Calu3 (cell line): ENCODE measurements around the gene TIRAP. TPM values are rescaled to one million over a fixed set of nuclear protein-coding genes. Genes with fewer than 3 reads are reported as not detected.

Experiments used
- Bru-seq: library from RNA; stranded (reverse); fragments of 400-500 nt; gene quantifications from one replicate; lab custom pipeline; 2021; lab: Mats Ljungman, UMichigan
- BruChase-seq, 2 experiments: library from RNA; stranded (reverse); fragments of 400-500 nt; gene quantifications; one replicate each; lab custom pipeline; 2021; lab: Mats Ljungman, UMichigan
- BruUV-seq: library from RNA; stranded (reverse); fragments of 400-500 nt; replicated peaks from 2 replicates; lab custom pipeline; 2021; lab: Mats Ljungman, UMichigan
- CTCF ChIA-PET: fragments of 300-600 bp; sonication (Branson Sonifier 250); formaldehyde crosslinking; loops from one replicate; lab custom pipeline; 2022; ENCODE audit warnings: antibody characterized with exemption; lab: Charles Lee
- DNase-seq: peaks from one replicate; pipeline ENCODE4 v3.0.0; 2022
- H3K27ac Mint-ChIP-seq: one replicate; pipeline ENCODE4 v1.8.0; 2022; ENCODE audit warnings: mixed read lengths; ENCODE audit not compliant: unreplicated experiment
- H3K27me3 Mint-ChIP-seq: one replicate; pipeline ENCODE4 v1.8.0; 2022; ENCODE audit warnings: mixed read lengths; ENCODE audit not compliant: unreplicated experiment
- H3K36me3 Mint-ChIP-seq: one replicate; pipeline ENCODE4 v1.8.0; 2022; ENCODE audit warnings: mild to moderate bottlenecking, moderate library complexity, mixed read lengths; ENCODE audit not compliant: insufficient read depth, unreplicated experiment
- H3K4me1 Mint-ChIP-seq: one replicate; pipeline ENCODE4 v1.8.0; 2022; ENCODE audit warnings: mild to moderate bottlenecking, low read depth, mixed read lengths; ENCODE audit not compliant: unreplicated experiment
- H3K4me3 Mint-ChIP-seq: one replicate; pipeline ENCODE4 v1.8.0; 2022; ENCODE audit warnings: mild to moderate bottlenecking, low read depth, moderate library complexity, mixed read lengths; ENCODE audit not compliant: unreplicated experiment
- H3K9me3 Mint-ChIP-seq: one replicate; pipeline ENCODE4 v1.8.0; 2022; ENCODE audit warnings: low read depth, mixed read lengths; ENCODE audit not compliant: unreplicated experiment
- CTCF ChIP-seq: fragments of 200-600 bp; IDR thresholded peaks from one replicate; pipeline ENCODE4 v1.8.0; 2022; ENCODE audit warnings: antibody characterized with exemption; ENCODE audit not compliant: unreplicated experiment
- intact Hi-C: fragments of 100-400 bp; cut with micrococcal nuclease; formaldehyde crosslinking; loops from one replicate; pipeline ENCODE4 v1.10.0; 2022; ENCODE audit not compliant: unreplicated experiment
- long read RNA-seq: library from polyadenylated mRNA; stranded (forward); transcript quantifications from one replicate; pipeline ENCODE4 v2.0.0, GENCODE V29; 2022
- total RNA-seq: library from RNA; stranded (reverse); gene quantifications from 2 replicates; pipeline ENCODE4 v1.2.3, GENCODE V29; 2022

TIRAP gene
- total RNA-seq (8.1 and 8.2 TPM in 2 replicates), Bru-seq, nascent RNA (percentile 47 among the genes with signal in this experiment), BruChase-seq, experiment 1, labeled RNA remaining after a 6-hour chase (percentile 54 among the genes with signal in this experiment), BruChase-seq, experiment 2, labeled RNA remaining after a 2-hour chase (percentile 52 among the genes with signal in this experiment)
- long read RNA-seq, partial matches to known transcripts = 2 of 4 reads
- long read RNA-seq, other reads (novel, unspliced or antisense) = 2 of 4 reads

- Mint-ChIP-seq H3K4me3 (peak within 1 kb of the TSS; percentile 79), H3K9me3 (no peaks in the 10 kb centered on the region), H3K27me3 (no peaks in the 10 kb centered on the region), H3K4me1 (peaks cover 8% of the 10 kb centered on the region), H3K27ac (peak within 1 kb of the TSS; percentile 54), H3K36me3 (peaks cover 18% of the 10 kb centered on the region)
- intact Hi-C loops = no loop called here
- peak; percentile 44 for DNase-seq
- CTCF ChIA-PET = interaction anchor here (0.7 kb wide), 1 partner anchor 380 kb away, joined by 4 read pairs; the partner anchor contains the start of gene PUS3
- no peak for TF ChIP-seq CTCF
- BruUV-seq = no TSS peak
Observed at GRCh38 chr11:126282736-126283591, at the start of gene TIRAP. Gene TIRAP, plus strand, starts transcription at chr11:126283093. Its CDS starts 7,802 bp downstream, at chr11:126290895.

- no peaks in the 10 kb centered on the region for H3K36me3 Mint-ChIP-seq
- CTCF ChIA-PET = no interaction called here
- TF ChIP-seq CTCF = no peak
- H3K9me3 Mint-ChIP-seq = no peaks in the 10 kb centered on the region
- H3K27ac Mint-ChIP-seq = no peak overlapping the region
- no peaks in the 10 kb centered on the region for H3K4me1 Mint-ChIP-seq
- no TSS peak for BruUV-seq
- no peaks in the 10 kb centered on the region for H3K27me3 Mint-ChIP-seq
- intact Hi-C loops = no loop called here
- H3K4me3 Mint-ChIP-seq = no peak overlapping the region
- DNase-seq = no peak
Observed at GRCh38 chr11:126233391-126233790, 49.5 kb upstream of the TIRAP start.

GRCh38 chr11:126246636-126247035 lies 36.3 kb upstream of the TIRAP start:
- H3K27ac Mint-ChIP-seq = no peak overlapping the region
- intact Hi-C loops = no loop called here
- no peak overlapping the region for H3K4me3 Mint-ChIP-seq
- no peaks in the 10 kb centered on the region for H3K9me3 Mint-ChIP-seq
- H3K4me1 Mint-ChIP-seq = no peaks in the 10 kb centered on the region
- no peaks in the 10 kb centered on the region for H3K27me3 Mint-ChIP-seq
- BruUV-seq = no TSS peak
- DNase-seq = no peak
- CTCF ChIA-PET = interaction anchor here (0.5 kb wide), 1 partner anchor 360 kb away, joined by 3 read pairs; no protein-coding TSS in a partner anchor
- no peaks in the 10 kb centered on the region for H3K36me3 Mint-ChIP-seq
- TF ChIP-seq CTCF = no peak

- Mint-ChIP-seq H3K4me3 (no peak overlapping the region), H3K9me3 (no peaks in the 10 kb centered on the region), H3K27ac (no peak overlapping the region), H3K27me3 (no peaks in the 10 kb centered on the region), H3K4me1 (no peaks in the 10 kb centered on the region), H3K36me3 (peaks cover 14% of the 10 kb centered on the region)
- no peak for DNase-seq
- CTCF ChIA-PET = no interaction called here
- TF ChIP-seq CTCF = no peak
- intact Hi-C loops = no loop called here
- BruUV-seq = no TSS peak
Observed at GRCh38 chr11:126253265-126253664, 29.6 kb upstream of the TIRAP start.
